ENCODE results near the gene NAB2.

DNA sequence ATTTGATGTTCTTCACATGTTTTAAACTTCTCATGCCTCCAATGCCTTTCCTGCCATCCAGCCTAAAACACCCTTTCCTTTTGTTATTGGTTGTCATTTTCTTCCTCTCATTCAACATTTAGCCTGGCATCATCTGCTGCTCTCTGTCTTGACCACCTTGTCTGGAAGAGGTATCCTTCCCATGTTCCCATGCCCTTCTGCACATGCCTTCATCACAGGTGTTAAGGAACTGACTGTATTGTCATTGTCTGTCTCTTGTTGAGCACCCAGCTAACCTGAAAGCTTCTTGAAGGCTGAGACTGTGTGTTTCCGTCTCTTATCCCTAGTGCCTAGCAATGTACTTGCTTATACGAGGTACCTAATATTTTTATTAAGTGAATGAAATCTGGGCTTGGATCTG is 34.9 kb downstream of the NAB2 start:
- TF ChIP-seq, protein P1, sequence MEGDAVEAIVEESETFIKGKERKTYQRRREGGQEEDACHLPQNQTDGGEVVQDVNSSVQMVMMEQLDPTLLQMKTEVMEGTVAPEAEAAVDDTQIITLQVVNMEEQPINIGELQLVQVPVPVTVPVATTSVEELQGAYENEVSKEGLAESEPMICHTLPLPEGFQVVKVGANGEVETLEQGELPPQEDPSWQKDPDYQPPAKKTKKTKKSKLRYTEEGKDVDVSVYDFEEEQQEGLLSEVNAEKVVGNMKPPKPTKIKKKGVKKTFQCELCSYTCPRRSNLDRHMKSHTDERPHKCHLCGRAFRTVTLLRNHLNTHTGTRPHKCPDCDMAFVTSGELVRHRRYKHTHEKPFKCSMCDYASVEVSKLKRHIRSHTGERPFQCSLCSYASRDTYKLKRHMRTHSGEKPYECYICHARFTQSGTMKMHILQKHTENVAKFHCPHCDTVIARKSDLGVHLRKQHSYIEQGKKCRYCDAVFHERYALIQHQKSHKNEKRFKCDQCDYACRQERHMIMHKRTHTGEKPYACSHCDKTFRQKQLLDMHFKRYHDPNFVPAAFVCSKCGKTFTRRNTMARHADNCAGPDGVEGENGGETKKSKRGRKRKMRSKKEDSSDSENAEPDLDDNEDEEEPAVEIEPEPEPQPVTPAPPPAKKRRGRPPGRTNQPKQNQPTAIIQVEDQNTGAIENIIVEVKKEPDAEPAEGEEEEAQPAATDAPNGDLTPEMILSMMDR (IDR thresholded peaks at IDR 0.05; ENCODE audit: insufficient read depth, low read length, poor library complexity, severe bottlenecking), result no peak
- TF ChIP-seq EZH2phosphoT487 (conservative IDR thresholded peaks at IDR 0.05; ENCODE audit: low read length), result no peak

Data from SU-DHL-6 (cell line).